HG03025 (cell line): Measurements from ENCODE around the gene INTU.

Experiments
- ATAC-seq: cut with Tn5 transposase; IDR thresholded peaks from one replicate; pipeline ENCODE4 v1.9.1; 2021; ENCODE audit warnings: mild to moderate bottlenecking, moderate library complexity; ENCODE audit not compliant: unreplicated experiment, low FRiP score

Gene INTU

DNA sequence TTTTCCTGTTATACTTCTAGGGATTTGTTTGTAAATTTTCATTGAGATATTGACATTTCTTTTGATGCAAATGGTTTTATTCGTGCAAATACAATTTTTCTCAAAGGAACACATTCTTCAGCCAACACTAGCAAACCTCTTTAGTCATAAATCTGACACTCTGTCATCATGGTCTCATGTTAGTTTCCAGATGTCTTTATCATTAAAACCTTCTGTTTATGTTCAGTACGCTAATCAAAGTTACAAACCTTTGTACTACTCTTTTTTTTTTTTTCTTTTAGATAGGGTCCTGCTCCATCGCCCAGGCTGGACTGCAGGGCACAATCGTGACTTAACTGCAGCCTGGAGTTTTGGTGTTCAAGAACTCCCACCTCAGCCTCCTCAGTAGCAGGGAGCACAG, 104.5 kb downstream of the INTU start:
- no peak for ATAC-seq

DNA sequence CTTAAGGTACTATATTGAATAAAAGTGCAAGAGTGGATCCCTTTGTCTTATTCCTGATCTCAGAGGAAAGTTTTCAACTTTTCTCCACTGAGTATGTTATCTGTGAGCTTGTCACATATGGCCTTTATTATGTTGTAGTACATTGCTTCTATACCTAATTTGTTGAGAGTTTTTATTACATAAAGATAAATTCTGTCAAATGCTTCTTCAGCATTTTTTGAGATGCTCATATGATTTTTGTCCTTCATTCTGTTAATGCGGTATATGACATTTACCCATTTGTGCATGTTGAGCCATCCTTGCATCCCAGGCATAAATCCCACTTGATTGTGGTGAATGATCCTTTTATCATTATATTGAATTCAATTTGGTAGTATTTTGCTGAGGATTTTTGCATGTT, 108.5 kb downstream of the INTU start:
- no peak for ATAC-seq

DNA sequence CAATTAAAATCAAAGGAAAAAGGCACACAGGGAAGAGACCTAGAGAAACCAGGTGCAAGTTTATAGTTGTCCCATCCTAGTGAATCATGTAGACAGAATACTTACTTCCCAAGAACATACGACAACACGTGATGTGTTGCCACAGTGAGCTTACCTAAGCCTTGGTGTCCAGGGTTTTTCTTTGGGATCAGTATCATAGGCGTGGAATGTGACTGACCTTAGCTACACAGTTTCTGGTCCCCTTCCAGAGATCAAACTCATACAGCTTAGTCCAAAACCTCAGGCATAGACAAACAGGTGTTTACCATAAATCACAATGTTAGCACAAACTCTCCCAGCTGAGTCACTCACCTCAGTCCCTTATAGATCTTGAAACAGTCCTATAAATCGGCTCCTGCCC, 115.1 kb downstream of the INTU start:
- no peak for ATAC-seq

DNA sequence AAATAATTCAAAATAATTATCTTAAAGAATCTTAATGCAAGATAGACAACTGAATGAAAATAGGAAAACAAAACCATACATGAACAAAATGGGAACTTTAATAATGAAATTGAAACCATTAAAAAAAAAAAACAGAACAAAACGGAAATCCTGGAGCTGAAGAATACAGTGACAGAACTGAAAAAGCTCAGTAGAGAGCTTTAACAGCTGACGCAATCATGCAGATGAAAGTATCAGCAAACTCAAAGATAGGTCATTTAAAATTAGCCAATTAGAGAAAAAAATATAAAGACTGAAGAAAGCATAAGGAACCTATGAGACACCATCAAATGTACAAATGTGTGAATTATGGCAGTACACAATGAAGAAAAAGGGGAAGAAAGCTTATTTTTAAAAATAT, 116.2 kb downstream of the INTU start:
- no peak for ATAC-seq

DNA sequence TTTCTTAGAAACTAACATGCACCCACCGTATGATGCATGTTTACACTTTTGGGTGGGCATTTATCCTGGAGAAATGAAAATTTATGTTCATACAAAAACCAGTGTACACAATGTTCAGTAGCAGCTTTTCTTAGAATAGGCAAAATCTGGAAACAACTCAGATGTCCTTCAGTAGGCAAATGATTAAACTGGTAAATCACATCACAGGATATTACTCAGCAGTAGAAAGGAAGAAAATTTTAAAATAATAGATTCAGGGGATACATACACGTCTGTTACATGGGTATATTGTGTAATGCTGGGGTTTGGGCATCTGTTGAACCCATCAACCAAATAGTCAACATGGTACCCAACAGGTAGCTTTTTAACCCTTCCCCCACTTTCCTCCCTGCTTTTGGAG, 124.1 kb downstream of the INTU start:
- ATAC-seq, result no peak

DNA sequence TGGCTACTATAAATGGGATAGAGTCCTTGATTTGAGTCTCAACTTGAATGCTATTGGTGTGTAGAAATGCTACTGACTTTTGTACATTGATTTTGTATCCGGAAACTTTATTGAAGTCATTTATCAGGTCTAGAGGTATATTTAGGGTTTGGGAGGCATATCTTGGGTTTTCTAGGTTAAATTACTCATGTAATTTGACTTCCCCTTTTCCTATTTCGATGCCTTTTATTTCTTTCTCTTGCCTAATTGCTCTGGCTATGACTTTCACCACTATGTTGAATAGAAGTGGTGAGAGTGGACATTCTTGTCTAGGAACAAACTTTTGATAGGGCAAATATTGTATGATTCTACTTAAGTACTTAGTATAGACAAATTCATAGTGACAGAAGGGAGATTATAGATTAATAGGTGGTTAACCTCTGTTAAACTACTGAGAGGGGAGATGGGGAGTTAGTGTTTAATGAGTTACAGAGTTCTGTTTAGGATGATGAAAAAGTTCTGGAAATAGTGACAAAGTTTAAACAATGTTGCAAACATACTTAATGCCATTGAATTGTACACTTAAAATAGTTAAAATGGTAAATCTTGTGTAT, 126.6 kb downstream of the INTU start:
- ATAC-seq, result no peak

DNA sequence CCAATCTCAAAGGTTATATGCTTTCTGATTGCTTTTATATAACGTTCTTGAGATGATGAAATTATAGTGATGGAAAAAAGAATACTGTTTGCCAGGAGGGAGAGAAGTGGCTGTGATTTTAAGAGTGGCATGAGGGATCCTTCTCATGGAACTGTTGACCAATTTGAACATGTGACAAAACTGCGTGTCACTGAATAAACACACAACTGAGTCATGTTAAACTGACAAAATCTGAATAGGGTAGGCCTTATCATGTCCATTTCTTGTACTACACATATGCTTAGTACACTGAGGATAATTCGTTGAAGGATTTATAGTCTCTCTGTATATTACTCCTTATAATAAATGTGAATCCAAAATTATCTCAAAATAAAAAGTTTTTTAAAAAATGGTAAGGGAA, 127.1 kb downstream of the INTU start:
- ATAC-seq, result no peak

DNA sequence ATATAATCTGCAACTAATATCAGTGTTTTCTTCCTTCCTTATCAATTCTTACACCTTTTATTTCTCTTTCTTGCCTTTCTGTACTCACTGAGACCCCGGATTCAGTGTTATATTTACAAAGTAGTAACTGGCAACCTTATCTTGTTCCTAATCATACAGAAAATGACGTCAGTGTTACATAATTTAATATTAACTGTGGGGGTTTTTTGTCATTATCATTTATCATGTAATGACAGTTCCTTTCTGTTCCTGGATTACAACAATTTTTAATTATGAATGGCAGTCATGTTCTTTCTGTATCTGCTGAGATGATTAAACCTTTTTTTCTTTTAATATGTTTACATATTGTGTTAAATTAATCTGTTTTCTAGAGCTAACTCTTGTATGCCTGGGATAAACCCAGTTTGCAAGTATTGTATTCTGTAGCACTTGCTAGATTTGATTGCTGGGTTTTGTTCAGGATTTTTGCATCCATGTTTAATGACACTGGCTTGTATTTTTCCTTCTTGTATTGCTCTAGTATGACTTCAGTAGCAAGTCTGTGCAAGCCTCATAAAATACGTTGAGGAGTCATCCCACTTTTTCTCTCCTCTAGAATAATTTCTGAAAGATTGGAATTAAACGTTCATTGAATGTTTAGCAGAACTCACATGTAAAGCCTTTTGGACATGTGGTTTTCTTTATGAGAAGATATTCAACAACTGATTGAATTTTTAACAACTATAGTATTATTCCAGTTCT, 138.9 kb downstream of the INTU start:
- ATAC-seq, result no peak

DNA sequence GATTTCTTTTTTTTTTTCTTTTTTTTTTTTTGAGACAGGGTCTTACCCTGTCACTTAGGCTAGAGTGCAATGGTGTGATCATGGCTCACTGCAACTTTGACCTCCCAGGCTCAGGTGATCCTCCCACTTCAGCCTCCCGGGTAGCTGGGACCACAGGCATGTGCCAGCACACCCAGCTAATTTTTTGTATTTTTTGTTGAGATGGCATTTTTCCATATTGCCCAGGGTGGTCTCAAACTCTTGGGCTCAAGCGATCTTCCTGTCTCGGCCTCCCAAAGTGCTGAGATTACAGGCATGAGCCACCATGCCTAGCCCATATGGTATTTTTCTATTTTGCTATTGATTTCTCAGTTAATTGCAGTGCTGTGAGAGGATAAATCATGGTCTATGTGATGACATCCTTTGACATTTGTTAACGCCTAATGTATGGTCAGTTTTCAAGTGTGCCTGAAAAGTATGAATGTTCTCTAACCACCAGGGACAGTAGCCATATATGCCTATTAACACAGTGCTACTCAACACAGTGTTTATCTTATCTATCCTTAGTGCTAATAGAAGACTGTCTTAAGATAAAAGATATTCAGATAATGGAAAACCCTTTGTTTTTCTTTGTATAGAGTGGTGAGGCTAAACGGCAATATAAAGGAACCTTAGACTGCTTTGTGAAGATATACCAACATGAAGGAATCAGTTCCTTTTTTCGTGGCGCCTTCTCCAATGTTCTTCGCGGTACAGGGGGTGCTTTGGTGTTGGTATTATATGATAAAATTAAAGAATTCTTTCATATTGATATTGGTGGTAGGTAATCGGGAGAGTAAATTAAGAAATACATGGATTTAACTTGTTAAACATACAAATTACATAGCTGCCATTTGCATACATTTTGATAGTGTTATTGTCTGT, 140.3 kb downstream of the INTU start:
- no peak for ATAC-seq

DNA sequence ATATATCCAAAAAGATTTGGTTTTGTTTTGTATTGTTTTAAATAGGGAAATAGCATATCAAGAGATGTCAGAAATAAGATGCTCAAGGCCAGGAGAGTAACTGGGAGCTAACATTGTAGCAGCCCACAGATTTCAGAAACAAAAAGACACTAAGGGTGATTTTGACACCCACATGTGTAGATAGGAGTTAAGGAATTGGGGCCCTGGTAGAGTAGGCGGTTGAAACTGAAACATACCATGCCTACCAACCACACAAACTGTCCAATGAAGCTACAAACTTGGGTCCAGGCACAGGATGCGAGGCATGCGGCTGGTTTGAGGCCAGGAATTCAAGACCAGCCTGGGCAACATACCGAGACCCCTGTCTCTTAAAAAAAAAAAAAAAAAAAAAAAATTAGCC, 143.1 kb downstream of the INTU start:
- peak; percentile 37 for ATAC-seq
